ENCODE measurements around the gene NSF.
"Not testable (repeated sequence)": the region's sequence is repeated elsewhere in the genome, so short reads cannot be mapped to it uniquely, and the experiment has no call there.

DNA sequence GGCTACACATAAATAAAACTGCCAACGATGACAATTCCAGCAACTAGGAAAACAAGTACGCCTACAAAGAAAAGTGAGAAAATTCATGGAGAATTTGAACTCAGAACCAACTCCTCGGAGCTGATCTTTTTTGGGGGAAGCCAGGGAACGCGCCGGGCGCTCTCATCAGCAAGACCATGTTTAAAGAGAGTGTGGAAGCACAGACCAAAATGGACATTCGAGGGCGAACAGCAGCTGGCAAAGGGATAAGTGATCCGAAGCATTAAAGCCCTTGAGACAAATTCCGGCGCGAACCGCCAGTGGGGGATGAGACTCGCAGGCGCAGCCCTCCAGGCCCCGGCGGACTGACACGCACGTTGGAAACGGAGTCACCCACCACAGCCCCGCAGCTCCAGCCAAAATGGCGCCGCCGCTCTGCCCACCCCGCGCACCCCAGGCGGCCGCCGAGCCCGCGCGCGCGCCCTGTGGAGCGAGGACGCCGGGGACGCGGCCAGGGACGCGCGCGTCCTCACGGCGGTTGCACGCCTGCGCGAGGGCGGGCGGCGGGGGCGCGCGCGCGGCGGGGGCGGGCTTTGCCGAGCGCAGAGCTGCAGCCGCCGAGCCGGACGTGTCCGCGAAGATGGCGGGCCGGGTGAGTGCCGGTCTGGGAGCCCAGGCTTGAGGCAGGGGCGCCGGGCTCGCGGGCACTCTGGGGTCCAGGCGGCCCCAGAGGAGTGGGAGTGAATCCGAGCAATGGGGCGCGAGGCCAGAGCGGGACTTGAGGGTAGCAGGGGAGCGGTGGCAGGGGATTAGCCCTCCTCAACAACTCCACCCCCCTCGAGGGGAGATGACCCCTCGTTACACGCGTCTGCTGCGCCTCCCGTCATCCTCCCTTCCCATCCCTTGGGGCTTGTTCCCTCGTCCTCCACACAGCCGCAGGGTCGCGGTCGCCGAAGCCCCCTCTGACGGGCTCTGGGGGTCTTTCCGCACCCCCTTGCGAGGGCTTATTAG is at the start of gene NSF:
- TF ChIP-seq, protein P1, sequence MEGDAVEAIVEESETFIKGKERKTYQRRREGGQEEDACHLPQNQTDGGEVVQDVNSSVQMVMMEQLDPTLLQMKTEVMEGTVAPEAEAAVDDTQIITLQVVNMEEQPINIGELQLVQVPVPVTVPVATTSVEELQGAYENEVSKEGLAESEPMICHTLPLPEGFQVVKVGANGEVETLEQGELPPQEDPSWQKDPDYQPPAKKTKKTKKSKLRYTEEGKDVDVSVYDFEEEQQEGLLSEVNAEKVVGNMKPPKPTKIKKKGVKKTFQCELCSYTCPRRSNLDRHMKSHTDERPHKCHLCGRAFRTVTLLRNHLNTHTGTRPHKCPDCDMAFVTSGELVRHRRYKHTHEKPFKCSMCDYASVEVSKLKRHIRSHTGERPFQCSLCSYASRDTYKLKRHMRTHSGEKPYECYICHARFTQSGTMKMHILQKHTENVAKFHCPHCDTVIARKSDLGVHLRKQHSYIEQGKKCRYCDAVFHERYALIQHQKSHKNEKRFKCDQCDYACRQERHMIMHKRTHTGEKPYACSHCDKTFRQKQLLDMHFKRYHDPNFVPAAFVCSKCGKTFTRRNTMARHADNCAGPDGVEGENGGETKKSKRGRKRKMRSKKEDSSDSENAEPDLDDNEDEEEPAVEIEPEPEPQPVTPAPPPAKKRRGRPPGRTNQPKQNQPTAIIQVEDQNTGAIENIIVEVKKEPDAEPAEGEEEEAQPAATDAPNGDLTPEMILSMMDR (IDR thresholded peaks at IDR 0.05) = not testable (repeated sequence)
- TF ChIP-seq POLR2AphosphoS5 (IDR thresholded peaks at IDR 0.05) = not testable (repeated sequence)
